GM21737 (cell line): ENCODE data around the gene CPEB3.
A peak's percentile ranks its signal among the peaks of the same experiment; 100 is the strongest.
"Not testable (repeated sequence)": the region's sequence is repeated elsewhere in the genome, so short reads cannot be mapped to it uniquely, and the experiment has no call there.

Experiments used
- ATAC-seq: cut with Tn5 transposase; IDR thresholded peaks from one replicate; pipeline ENCODE4 v1.9.1; 2021; ENCODE audit warnings: mild to moderate bottlenecking, moderate library complexity; ENCODE audit not compliant: unreplicated experiment

The CPEB3 gene

GRCh38 chr10:92290837-92291615 lies at the start of gene CPEB3, which contains the start of gene MARCHF5:
TSS of gene CPEB3 (minus strand) at chr10:92291078. CDS start at chr10:92240350, 50,728 bp downstream.
TSS of gene MARCHF5 (plus strand) at chr10:92291167. CDS start at chr10:92291495, 328 bp downstream.
- peak; percentile 99 for ATAC-seq

- ATAC-seq: not testable (repeated sequence)
Observed at GRCh38 chr10:92329927-92330326, 39.0 kb upstream of the CPEB3 start.

- ATAC-seq: no peak
Observed at GRCh38 chr10:92328993-92329392, 38.1 kb upstream of the CPEB3 start.

- no peak for ATAC-seq
Observed at GRCh38 chr10:92327445-92328433, 36.9 kb upstream of the CPEB3 start.

GRCh38 chr10:92323079-92323478 lies 32.2 kb upstream of the CPEB3 start:
- no peak for ATAC-seq

- no peak for ATAC-seq
Observed at GRCh38 chr10:92316610-92317009, 25.7 kb upstream of the CPEB3 start.

GRCh38 chr10:92313750-92314149 lies 22.9 kb upstream of the CPEB3 start:
- ATAC-seq: no peak

- ATAC-seq: no peak
Observed at GRCh38 chr10:92309272-92309671, 18.4 kb upstream of the CPEB3 start.

- no peak for ATAC-seq
Observed at GRCh38 chr10:92305133-92306072, 14.5 kb upstream of the CPEB3 start.

- no peak for ATAC-seq
Observed at GRCh38 chr10:92304061-92304460, 13.2 kb upstream of the CPEB3 start.

- ATAC-seq: no peak
Observed at GRCh38 chr10:92303096-92303495, 12.2 kb upstream of the CPEB3 start.

- no peak for ATAC-seq
Observed at GRCh38 chr10:92298487-92298886, 7.6 kb upstream of the CPEB3 start.

GRCh38 chr10:92291921-92292845 lies 1.3 kb upstream of the CPEB3 start:
- no peak for ATAC-seq

- no peak for ATAC-seq
Observed at GRCh38 chr10:92291616-92291865, 663 bp upstream of the CPEB3 start.

- no peak for ATAC-seq
Observed at GRCh38 chr10:92290076-92290836, 622 bp downstream of the CPEB3 start.

- ATAC-seq: no peak
Observed at GRCh38 chr10:92284112-92284704, 6.7 kb downstream of the CPEB3 start.

GRCh38 chr10:92278996-92279696 lies 11.7 kb downstream of the CPEB3 start:
- ATAC-seq: no peak

GRCh38 chr10:92274071-92274470 lies 16.8 kb downstream of the CPEB3 start:
- ATAC-seq: no peak
